Activated B cell treated with CpG ODN at 0.5 μM for 24 hours (primary cell): Measurements from ENCODE around the gene MIB1. TPM values are rescaled to one million over a fixed set of nuclear protein-coding genes. Genes with fewer than 3 reads are reported as not detected.

Experiments used
- ATAC-seq: fragments of 200-7000 bp; cut with Tn5 transposase; one replicate; pipeline ENCODE4 v1.10.0; 2021; ENCODE audit warnings: low read depth, mild to moderate bottlenecking, moderate library complexity
- CTCF ChIA-PET: fragments of 350-600 bp; sonication (Branson Sonifier 250); formaldehyde crosslinking; loops from one replicate; lab custom pipeline; 2021; ENCODE audit warnings: antibody characterized with exemption; lab: Charles Lee
- POLR2A ChIA-PET: fragments of 350-600 bp; sonication (Branson Sonifier 250); formaldehyde crosslinking; loops from one replicate; lab custom pipeline; 2021; ENCODE audit warnings: antibody characterized with exemption; lab: Charles Lee
- DNase-seq: peaks from one replicate; pipeline ENCODE4 v3.0.0; 2022
- H3K27ac Mint-ChIP-seq: one replicate; pipeline ENCODE4 v1.8.0; 2020; ENCODE audit warnings: mixed read lengths
- H3K27me3 Mint-ChIP-seq: one replicate; pipeline ENCODE4 v1.8.0; 2021; ENCODE audit warnings: mixed read lengths
- H3K36me3 Mint-ChIP-seq: one replicate; pipeline ENCODE4 v1.8.0; 2021; ENCODE audit warnings: low read depth, mixed read lengths
- H3K4me1 Mint-ChIP-seq: one replicate; pipeline ENCODE4 v1.8.0; 2021; ENCODE audit warnings: mixed read lengths
- H3K4me3 Mint-ChIP-seq: one replicate; pipeline ENCODE4 v1.8.0; 2020; ENCODE audit warnings: mild to moderate bottlenecking, mixed read lengths
- H3K9me3 Mint-ChIP-seq: one replicate; pipeline ENCODE4 v1.8.0; 2020; ENCODE audit warnings: mixed read lengths
- intact Hi-C: fragments of 100-400 bp; cut with micrococcal nuclease; formaldehyde crosslinking; loops from one replicate; pipeline ENCODE4 v1.15.1; 2024
- total RNA-seq: library from RNA; stranded (reverse); gene quantifications from 2 replicates; pipeline ENCODE4 v1.2.3, GENCODE V29; 2022
- TF ChIP-seq, protein P1 (sequence below): fragments of 200-600 bp; IDR thresholded peaks from one replicate; pipeline ENCODE4 v1.8.0; 2022; ENCODE audit warnings: antibody characterized with exemption, mild to moderate bottlenecking

Gene MIB1
- total RNA-seq, 1 donor from 2014 or later: 22.6 TPM

DNA sequence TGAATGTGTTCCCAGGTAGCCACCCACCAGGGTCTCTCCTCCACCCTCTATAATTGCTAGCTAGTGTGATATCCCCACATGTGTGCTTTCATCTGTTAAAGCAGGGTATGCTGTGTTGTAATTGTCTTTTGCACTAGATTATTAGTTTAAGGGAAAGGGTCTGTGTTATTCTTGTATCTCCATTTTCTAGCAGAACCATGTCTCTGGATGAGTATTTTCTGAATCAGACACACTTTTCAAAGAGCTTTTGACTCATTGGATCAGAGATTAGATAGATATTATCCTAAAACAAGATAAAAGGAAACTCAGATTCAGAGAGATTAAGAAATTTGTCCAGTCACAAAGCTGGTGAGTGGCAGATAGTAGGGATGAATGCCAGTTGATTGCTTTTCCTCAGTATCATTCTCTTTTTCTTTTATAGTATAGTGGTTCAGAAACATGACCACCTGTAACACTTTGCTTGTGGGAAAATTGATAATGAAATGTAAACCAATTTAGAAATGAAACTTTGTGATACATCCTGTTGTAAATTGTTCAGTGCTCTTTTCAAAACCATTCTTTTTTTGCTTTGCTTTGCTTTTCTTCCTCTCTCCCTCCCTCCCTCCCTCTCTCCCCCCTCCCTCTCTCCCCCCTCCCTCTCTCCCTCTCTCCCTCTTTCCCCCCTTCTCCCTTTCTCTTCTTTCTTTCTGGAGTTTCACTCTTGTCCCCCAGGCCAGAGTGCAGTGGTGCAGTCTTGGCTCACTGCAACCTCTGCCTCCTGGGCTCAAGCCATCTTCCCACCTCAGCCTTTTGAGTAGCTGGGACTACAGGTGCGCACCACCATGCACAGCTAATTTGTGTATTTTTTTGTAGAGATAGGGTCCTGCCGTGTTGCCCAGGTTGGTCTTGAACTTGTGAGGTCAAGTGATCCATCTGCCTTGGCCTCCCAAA is 7.4 kb downstream of the MIB1 start:
- no peak overlapping the region for H3K4me3 Mint-ChIP-seq
- no peak for DNase-seq

DNA sequence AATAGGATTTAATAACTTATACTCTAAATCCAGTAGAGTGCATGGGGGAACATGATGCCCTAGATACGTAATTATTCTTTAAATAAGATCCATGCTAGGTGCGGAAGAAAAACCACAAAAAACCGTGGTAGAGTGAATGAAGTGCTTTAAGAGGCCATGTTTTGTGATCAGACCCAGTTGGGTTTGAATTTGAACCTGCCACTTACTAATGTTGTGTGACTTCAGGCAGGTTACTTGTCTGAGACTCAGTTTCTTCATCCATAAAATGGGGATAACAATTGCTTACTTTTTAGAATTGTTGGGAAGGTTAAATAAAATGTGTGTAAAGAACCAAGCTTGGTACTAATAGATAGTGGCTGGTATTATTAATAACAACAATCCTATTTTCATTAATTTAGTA is 17.2 kb downstream of the MIB1 start:
- CTCF ChIA-PET: no interaction called here

More for the DNA sequence above, 7.4 kb downstream of the MIB1 start:
- no peaks in the 10 kb centered on the region for H3K9me3 Mint-ChIP-seq
- no peak for ATAC-seq
- H3K27me3 Mint-ChIP-seq: no peaks in the 10 kb centered on the region
- TF ChIP-seq, protein P1, sequence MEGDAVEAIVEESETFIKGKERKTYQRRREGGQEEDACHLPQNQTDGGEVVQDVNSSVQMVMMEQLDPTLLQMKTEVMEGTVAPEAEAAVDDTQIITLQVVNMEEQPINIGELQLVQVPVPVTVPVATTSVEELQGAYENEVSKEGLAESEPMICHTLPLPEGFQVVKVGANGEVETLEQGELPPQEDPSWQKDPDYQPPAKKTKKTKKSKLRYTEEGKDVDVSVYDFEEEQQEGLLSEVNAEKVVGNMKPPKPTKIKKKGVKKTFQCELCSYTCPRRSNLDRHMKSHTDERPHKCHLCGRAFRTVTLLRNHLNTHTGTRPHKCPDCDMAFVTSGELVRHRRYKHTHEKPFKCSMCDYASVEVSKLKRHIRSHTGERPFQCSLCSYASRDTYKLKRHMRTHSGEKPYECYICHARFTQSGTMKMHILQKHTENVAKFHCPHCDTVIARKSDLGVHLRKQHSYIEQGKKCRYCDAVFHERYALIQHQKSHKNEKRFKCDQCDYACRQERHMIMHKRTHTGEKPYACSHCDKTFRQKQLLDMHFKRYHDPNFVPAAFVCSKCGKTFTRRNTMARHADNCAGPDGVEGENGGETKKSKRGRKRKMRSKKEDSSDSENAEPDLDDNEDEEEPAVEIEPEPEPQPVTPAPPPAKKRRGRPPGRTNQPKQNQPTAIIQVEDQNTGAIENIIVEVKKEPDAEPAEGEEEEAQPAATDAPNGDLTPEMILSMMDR: no peak
- no peaks in the 10 kb centered on the region for H3K36me3 Mint-ChIP-seq
- POLR2A ChIA-PET: interaction anchor here (0.6 kb wide), 2 partner anchors 135 to 953 kb away, joined by 5 to 6 read pairs; no protein-coding TSS in a partner anchor
- intact Hi-C loops: loop anchor here (10.0 kb wide), 1 partner anchor 1187 kb away; the partner anchor contains the start of gene RBBP8
- no peak overlapping the region for H3K27ac Mint-ChIP-seq
- CTCF ChIA-PET: interaction anchor here (0.6 kb wide), 1 partner anchor 27 kb away, joined by 3 read pairs; no protein-coding TSS in a partner anchor
- peaks cover 32% of the 10 kb centered on the region for H3K4me1 Mint-ChIP-seq

DNA sequence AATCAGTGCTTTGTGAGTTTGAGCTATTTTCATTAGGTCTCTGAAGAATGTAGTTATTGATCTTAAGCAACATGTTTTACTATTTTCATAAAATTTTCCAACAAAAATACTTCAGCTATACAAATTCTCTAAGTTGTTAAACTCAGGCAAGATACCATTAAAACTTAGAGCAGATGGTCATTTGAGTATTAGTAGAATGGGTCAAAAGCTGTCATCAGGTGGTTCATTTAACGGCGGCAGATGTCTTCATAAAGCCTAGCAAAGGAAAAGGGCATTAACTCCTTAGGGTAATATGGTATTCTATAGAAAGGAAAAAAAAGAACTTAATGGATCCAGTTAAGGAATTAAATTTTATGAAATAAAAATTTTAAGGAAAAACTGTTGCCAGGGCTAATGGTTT is 19.2 kb downstream of the MIB1 start:
- no peak for ATAC-seq
- Mint-ChIP-seq H3K4me1 (peaks cover 16% of the 10 kb centered on the region), H3K36me3 (no peaks in the 10 kb centered on the region), H3K4me3 (no peak overlapping the region), H3K27me3 (no peaks in the 10 kb centered on the region), H3K9me3 (no peaks in the 10 kb centered on the region), H3K27ac (no peak overlapping the region)
- CTCF ChIA-PET: no interaction called here
- no peak for DNase-seq
- TF ChIP-seq, protein P1: no peak
- intact Hi-C loops: no loop called here
- POLR2A ChIA-PET: interaction anchor here (0.5 to 1.0 kb wide), 2 partner anchors 159 to 228 kb away, joined by 3 to 5 read pairs; partner anchors contain the start of gene ESCO1

More for the DNA sequence above, 17.2 kb downstream of the MIB1 start:
- Mint-ChIP-seq H3K36me3 (no peaks in the 10 kb centered on the region), H3K4me3 (no peak overlapping the region), H3K27ac (no peak overlapping the region), H3K9me3 (no peaks in the 10 kb centered on the region), H3K4me1 (peaks cover 11% of the 10 kb centered on the region), H3K27me3 (no peaks in the 10 kb centered on the region)
- POLR2A ChIA-PET: no interaction called here
- DNase-seq (no peak), ATAC-seq (no peak)
- TF ChIP-seq, protein P1: no peak
- intact Hi-C loops: no loop called here

DNA sequence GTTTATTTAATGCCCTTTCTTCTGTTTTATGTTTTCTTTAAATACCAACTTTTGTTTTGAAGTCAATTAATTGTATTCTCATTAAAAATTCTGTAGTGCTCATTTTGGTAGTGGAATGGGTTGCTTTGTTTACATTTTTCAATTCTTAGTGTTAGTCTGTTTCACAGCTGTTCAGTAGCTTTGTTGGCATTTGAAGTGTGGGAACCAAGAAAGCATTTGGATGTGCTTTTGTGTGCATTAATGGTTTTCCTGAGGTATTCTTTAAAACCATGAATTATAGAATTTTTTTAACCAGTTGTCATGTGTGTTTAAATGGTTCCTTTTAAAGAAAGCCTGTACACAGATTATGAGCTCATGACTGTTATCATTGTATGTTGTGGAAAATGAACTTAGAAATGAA is 19.7 kb downstream of the MIB1 start:
- ATAC-seq (no peak), DNase-seq (no peak)
- CTCF ChIA-PET: no interaction called here
- peaks cover 16% of the 10 kb centered on the region for H3K4me1 Mint-ChIP-seq
- H3K27ac Mint-ChIP-seq: no peak overlapping the region
- no peaks in the 10 kb centered on the region for H3K27me3 Mint-ChIP-seq
- intact Hi-C loops: no loop called here
- POLR2A ChIA-PET: interaction anchor here (1.0 kb wide), 1 partner anchor 160 kb away, joined by 3 read pairs; the partner anchor contains the start of gene ESCO1
- TF ChIP-seq, protein P1: no peak
- H3K4me3 Mint-ChIP-seq: no peak overlapping the region
- H3K36me3 Mint-ChIP-seq: peaks cover under 1% of the 10 kb centered on the region
- H3K9me3 Mint-ChIP-seq: no peaks in the 10 kb centered on the region

DNA sequence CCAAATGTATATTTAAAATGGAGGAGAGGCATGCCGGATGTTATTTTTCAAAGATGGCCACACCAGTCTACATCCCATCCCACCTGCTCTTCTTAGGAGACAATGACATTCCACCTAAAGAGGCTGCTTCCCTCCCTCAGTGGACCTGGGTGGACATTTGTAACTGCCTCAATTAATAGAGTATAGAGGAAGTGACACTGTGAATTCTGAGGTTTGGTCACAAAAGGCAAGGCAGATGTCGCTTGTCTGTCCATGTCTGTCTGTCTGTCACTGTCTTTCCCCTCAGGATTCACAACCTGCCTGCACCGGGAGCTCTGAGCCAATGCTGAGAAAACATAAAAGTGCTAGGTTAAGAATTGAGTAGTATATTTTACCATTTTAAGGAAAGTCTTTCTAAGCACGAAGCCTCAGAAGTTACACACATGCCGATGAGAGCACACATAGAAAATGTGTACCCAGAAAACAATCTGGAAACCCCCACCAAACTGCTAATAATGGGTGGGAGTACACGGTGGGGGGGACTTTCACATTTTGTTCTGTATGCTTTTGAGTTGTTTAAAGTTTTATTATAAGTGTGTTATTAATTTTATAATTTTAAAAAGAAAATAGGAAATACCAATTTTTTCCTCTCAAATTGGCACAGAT is 21.0 kb downstream of the MIB1 start:
- intact Hi-C loops: no loop called here
- ATAC-seq (no peak), DNase-seq (no peak)
- ChIA-PET POLR2A (no interaction called here), CTCF (no interaction called here)
- Mint-ChIP-seq H3K36me3 (peaks cover 12% of the 10 kb centered on the region), H3K4me3 (no peak overlapping the region), H3K27ac (no peak overlapping the region), H3K9me3 (no peaks in the 10 kb centered on the region), H3K4me1 (peaks cover 16% of the 10 kb centered on the region), H3K27me3 (no peaks in the 10 kb centered on the region)
- TF ChIP-seq, protein P1: no peak
